ENCODE results near the gene HSPA9. TPM values are rescaled to one million over a fixed set of nuclear protein-coding genes. Genes with fewer than 3 reads are reported as not detected.

Gene HSPA9
- total and polyA plus RNA-seq, 7 donors: 75.1 to 244 (median 148) TPM

- Histone ChIP-seq H3K27ac (no peak overlapping the region), H3K4me3 (no peak overlapping the region), H3K9me3 (no peaks in the 10 kb centered on the region), H3K27me3 (no peaks in the 10 kb centered on the region), H3K4me1 (peaks cover 0 to 7% (median 2%) of the 10 kb centered on the region in 4 donors), H3K36me3 (no peaks in the 10 kb centered on the region)
- 77 to 80% methylated on average over 5 of the region's 5 CpGs for WGBS, 2 donors
- TF ChIP-seq CTCF (IDR thresholded peaks at IDR 0.05) (no peak), EP300 (IDR thresholded peaks at IDR 0.05) (no peak), POLR2A (IDR thresholded peaks at IDR 0.05) (no peak), POLR2AphosphoS5 (IDR thresholded peaks at IDR 0.05) (no peak)
- DNase-seq: no peak
- intact Hi-C loops (cut with DNase I): loop anchor here (10.0 kb wide), 1 partner anchor 108 kb away; no protein-coding TSS in a partner anchor
Observed at GRCh38 chr5:138616508-138616907, 41.3 kb upstream of the HSPA9 start.

GRCh38 chr5:138615461-138615860 is 40.3 kb upstream of the HSPA9 start:
- H3K4me1 ChIP-seq: peaks cover 0 to 17% (median 13%) of the 10 kb centered on the region in 4 donors
- H3K9me3 ChIP-seq: no peaks in the 10 kb centered on the region
- intact Hi-C loops (cut with DNase I): loop anchor here (10.0 kb wide), 1 partner anchor 109 kb away; no protein-coding TSS in a partner anchor
- no peak overlapping the region for H3K4me3 ChIP-seq
- no peak overlapping the region for H3K27ac ChIP-seq
- H3K36me3 ChIP-seq: no peaks in the 10 kb centered on the region
- 92 to 93% methylated on average over 3 of the region's 3 CpGs for WGBS, 2 donors
- no peak for TF ChIP-seq POLR2A (IDR thresholded peaks at IDR 0.05)
- no peak for TF ChIP-seq EP300 (IDR thresholded peaks at IDR 0.05)
- TF ChIP-seq POLR2AphosphoS5 (IDR thresholded peaks at IDR 0.05): no peak
- TF ChIP-seq CTCF (IDR thresholded peaks at IDR 0.05): no peak
- no peaks in the 10 kb centered on the region for H3K27me3 ChIP-seq
- no peak for DNase-seq

- Histone ChIP-seq H3K4me3 (peak overlapping the region in 3 of 4 donors; percentile 29 to 52 (median 44)), H3K27ac (peak overlapping the region in 3 of 4 donors; percentile 66 to 74 (median 73)), H3K36me3 (no peaks in the 10 kb centered on the region), H3K4me1 (peaks cover 0 to 32% (median 26%) of the 10 kb centered on the region in 4 donors), H3K27me3 (no peaks in the 10 kb centered on the region), H3K9me3 (no peaks in the 10 kb centered on the region)
- WGBS, 2 donors: 44 to 56% methylated on average over 5 of the region's 5 CpGs
- TF ChIP-seq CTCF (IDR thresholded peaks at IDR 0.05) (no peak), POLR2A (IDR thresholded peaks at IDR 0.05) (no peak), POLR2AphosphoS5 (IDR thresholded peaks at IDR 0.05) (no peak), EP300 (IDR thresholded peaks at IDR 0.05) (no peak)
- DNase-seq: no peak
- intact Hi-C loops (cut with DNase I): loop anchor here (10.0 kb wide), 1 partner anchor 113 kb away; no protein-coding TSS in a partner anchor
Observed at GRCh38 chr5:138611678-138612218, 36.5 kb upstream of the HSPA9 start.

- no peaks in the 10 kb centered on the region for H3K9me3 ChIP-seq
- H3K27me3 ChIP-seq: no peaks in the 10 kb centered on the region
- no peak for TF ChIP-seq POLR2AphosphoS5 (IDR thresholded peaks at IDR 0.05)
- H3K4me3 ChIP-seq: peak overlapping the region in 3 of 4 donors; percentile 29 to 52 (median 44)
- intact Hi-C loops (cut with DNase I): loop anchor here (10.0 kb wide), 1 partner anchor 114 kb away; no protein-coding TSS in a partner anchor
- H3K36me3 ChIP-seq: no peaks in the 10 kb centered on the region
- peaks cover 0 to 32% (median 26%) of the 10 kb centered on the region in 4 donors for H3K4me1 ChIP-seq
- 10 to 50% methylated on average over 16 of the region's 16 CpGs for WGBS, 2 donors
- H3K27ac ChIP-seq: peak overlapping the region in 3 of 4 donors; percentile 66 to 74 (median 73)
- DNase-seq: peak; percentile 66
Observed at GRCh38 chr5:138610918-138611677, 35.9 kb upstream of the HSPA9 start.

- H3K27me3 ChIP-seq: no peaks in the 10 kb centered on the region
- no peaks in the 10 kb centered on the region for H3K9me3 ChIP-seq
- peaks cover 0 to 32% (median 26%) of the 10 kb centered on the region in 4 donors for H3K4me1 ChIP-seq
- peak overlapping the region in 3 of 4 donors; percentile 66 to 74 (median 73) for H3K27ac ChIP-seq
- H3K4me3 ChIP-seq: peak overlapping the region in 3 of 4 donors; percentile 29 to 52 (median 44)
- WGBS, 2 donors: 45 to 68% methylated on average over 10 of the region's 10 CpGs
- intact Hi-C loops (cut with DNase I): loop anchor here (10.0 kb wide), 1 partner anchor 114 kb away; no protein-coding TSS in a partner anchor
- DNase-seq: no peak
- TF ChIP-seq POLR2A (IDR thresholded peaks at IDR 0.05) (no peak), CTCF (IDR thresholded peaks at IDR 0.05) (peak in 2 of 4 experiments; percentile 34 to 52), POLR2AphosphoS5 (IDR thresholded peaks at IDR 0.05) (no peak)
- H3K36me3 ChIP-seq: no peaks in the 10 kb centered on the region
Observed at GRCh38 chr5:138610415-138610917, 35.3 kb upstream of the HSPA9 start.

All from sigmoid colon (tissue), 7 donors.